Measurements from ENCODE around the gene DIDO1.

The DIDO1 gene

DNA sequence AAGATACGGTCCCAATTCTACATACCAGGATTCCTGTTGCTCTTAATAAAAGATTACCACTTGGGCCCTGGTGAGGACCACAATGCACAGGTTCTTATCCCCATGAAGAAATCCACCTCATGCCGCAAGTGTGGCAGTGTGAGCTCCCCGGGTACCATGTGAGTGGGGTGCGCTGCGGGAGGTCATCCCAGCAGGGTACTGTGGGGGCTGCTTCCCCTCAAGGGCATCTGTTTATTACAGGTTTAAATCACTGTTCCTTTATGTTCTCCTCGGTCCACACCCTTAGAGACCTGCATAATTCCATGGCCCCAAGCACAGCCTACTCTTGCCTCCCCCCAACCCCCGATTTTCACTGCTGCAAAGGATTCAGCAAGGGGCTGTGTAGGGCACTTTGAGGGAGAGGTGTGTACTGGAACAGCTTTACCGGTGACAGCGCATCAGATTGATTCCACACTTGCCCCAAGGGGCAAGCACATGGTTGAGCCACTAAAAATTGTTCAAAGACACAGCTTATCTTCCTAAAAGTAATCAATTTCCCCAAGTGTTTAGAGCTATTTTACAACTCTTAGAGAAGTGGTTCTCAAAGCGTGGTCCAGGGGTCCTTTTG, 6.2 kb downstream of the DIDO1 start:
- peak overlapping the region; percentile 2; the same call in 1 of the 2 replicates for H3K27ac ChIP-seq
- TF ChIP-seq, protein P1, sequence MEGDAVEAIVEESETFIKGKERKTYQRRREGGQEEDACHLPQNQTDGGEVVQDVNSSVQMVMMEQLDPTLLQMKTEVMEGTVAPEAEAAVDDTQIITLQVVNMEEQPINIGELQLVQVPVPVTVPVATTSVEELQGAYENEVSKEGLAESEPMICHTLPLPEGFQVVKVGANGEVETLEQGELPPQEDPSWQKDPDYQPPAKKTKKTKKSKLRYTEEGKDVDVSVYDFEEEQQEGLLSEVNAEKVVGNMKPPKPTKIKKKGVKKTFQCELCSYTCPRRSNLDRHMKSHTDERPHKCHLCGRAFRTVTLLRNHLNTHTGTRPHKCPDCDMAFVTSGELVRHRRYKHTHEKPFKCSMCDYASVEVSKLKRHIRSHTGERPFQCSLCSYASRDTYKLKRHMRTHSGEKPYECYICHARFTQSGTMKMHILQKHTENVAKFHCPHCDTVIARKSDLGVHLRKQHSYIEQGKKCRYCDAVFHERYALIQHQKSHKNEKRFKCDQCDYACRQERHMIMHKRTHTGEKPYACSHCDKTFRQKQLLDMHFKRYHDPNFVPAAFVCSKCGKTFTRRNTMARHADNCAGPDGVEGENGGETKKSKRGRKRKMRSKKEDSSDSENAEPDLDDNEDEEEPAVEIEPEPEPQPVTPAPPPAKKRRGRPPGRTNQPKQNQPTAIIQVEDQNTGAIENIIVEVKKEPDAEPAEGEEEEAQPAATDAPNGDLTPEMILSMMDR (conservative IDR thresholded peaks at IDR 0.05), result no peak

DNA sequence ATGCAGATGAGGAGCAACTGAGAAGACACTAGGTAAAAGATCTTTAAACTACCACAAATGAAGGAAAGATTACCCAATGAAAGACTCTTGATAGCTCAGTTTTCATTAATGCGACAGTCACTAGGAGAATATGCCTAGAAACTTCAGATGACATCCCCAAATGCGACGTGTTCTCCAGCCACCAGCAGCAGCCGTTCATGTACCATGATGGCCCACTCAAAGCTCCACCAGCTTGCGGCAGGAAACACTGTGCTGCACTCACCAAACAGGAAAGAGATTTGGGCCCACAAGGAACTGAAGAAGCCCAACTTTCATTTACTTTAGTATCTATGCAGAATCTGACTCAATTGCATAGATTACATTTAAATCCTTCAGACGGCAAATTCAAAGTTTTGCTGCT, 7.5 kb downstream of the DIDO1 start:
- H3K27ac ChIP-seq, result no peak overlapping the region
- TF ChIP-seq, protein P1 (conservative IDR thresholded peaks at IDR 0.05), result no peak

DNA sequence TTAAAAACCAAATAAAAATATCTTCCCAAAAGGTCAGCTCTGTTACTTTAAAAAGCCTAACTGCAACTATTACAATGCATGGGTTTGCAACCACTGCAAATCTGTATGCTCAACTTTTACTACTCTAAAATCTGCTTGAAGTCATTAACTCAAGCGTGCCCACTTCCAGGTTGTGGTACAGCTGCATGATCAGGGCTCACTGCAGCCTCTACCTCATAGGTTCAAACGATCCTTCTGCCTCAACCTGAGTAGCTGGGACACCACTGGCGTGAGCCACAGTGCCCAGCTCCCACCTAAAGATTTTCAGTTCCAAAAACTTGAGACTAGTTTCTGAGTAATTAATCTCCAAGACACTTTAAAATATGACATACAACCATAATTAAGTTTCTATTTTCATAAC, 8.2 kb downstream of the DIDO1 start:
- TF ChIP-seq, protein P1 (conservative IDR thresholded peaks at IDR 0.05), result no peak
- H3K27ac ChIP-seq, result no peak overlapping the region

DNA sequence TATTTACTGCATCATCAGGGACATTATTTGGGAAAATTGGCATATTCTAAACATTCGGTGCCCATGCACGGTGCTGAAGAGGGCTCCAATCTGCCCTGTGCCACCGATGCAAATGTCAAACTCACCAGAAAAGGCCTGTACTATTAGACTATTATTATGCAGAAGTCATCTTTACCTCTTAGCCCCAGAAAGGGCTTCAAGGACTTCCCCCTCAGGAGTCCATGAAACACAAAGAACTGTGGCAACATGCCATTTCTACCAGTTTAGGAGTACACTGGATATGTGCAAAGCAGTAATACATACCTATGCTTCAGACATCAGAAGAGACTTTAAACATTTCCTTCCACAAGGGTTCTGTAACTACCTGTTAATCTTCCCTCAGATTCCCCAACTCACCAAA, 8.6 kb downstream of the DIDO1 start:
- H3K27ac ChIP-seq, result no peak overlapping the region
- TF ChIP-seq, protein P1 (conservative IDR thresholded peaks at IDR 0.05), result no peak

DNA sequence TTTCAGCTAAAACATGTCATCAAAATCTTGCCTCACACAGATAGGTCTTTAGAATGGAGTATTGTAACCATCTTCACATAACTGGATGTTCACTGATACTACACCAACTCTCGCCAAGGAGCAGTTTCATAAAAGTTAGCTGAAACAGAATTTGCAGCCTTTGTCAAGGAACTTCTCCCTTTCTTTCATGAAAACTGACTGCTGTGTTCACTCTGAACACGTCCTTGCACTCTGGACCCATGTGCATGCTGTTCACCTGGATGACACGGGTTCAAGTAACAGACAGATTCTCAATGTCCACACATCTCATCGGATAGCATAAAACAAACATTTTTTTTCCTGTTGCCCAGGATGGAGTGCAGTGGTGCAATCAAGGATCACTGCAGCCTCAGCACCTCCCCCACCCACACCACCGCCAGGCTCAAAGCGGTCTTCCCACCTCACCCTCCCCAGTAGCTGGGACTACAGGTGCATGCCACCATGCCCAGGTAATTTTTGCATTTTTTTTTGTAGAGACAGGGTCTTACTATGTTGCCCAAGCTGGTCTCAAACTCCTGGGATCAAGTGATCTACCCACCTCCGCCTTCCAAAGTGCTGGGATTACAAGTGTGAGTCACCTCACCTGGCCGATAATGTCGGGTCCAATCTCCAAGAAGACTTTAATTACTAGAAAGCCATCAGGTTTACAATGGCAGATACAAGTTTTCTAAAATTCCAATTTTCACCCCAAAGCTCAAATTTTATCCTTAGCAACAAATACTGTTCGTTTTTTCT, 9.4 kb downstream of the DIDO1 start:
- H3K27ac ChIP-seq, result peak overlapping the region; percentile 10; the same call in 1 of the 2 replicates
- TF ChIP-seq, protein P1 (conservative IDR thresholded peaks at IDR 0.05), result no peak

DNA sequence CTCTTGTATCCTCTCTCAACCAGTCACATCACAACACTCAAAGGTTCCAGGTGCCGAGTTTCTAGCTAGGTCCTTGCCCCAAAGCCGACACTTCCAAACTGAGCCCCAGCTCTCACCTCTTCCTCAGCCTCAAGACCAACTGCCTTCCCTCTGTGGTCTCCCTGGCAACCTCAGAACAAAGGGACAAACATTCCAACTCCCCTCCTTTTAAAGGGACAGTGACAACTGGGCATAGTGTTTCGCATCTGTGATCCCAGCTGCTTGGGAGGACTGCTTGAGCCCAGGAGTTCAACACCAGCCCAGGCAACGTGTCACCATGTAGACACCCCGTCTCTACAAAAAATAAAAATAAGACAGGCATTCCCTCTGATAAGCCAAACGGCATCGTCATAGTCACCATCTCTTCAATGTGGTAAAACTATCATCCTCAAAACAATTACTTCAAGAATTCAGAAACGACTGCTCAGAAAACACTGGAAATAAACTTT, 11.3 kb downstream of the DIDO1 start:
- no peak overlapping the region for H3K27ac ChIP-seq
- TF ChIP-seq, protein P1 (conservative IDR thresholded peaks at IDR 0.05), result no peak

DNA sequence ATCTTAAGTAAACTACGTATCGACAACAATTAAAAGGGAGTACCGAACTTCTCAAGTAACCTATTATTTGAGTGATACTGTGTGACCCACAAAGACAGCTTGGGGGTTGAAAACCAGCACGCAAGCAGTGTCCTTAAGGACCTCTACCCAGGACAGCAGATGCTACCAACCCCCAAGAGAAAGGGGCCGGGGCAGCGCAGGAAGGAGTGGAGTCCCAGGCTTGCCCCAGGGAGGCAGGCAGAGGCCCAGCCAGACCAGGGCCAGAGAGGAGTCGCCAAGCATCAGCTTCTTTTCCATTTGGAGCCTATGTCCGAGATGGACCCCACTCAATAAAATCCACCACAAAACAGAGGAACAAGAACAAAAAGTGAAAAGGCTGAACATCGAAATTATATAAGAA, 11.9 kb downstream of the DIDO1 start:
- no peak overlapping the region for H3K27ac ChIP-seq
- TF ChIP-seq, protein P1 (conservative IDR thresholded peaks at IDR 0.05), result no peak
